H9 (cell line): ENCODE results near the gene BCAR3. TPM values are rescaled to one million over a fixed set of nuclear protein-coding genes. Genes with fewer than 3 reads are reported as not detected.

Experiments
- DNase-seq: peaks from one replicate; pipeline ENCODE4 v3.0.0-alpha.2; 2017
- H2AFZ ChIP-seq: one replicate; pipeline ENCODE4 v1.6.1; 2013; ENCODE audit warnings: mild to moderate bottlenecking, low read length, control low read depth, moderate library complexity
- H2AK5ac ChIP-seq: 2 replicates; pipeline ENCODE4 v1.6.1; 2013; ENCODE audit warnings: low read length, control low read depth, mixed read lengths; ENCODE audit not compliant: insufficient read length
- H2BK120ac ChIP-seq: one replicate; pipeline ENCODE4 v1.6.1; 2013; ENCODE audit warnings: low read depth, mild to moderate bottlenecking, low read length, control low read depth, inconsistent platforms; ENCODE audit not compliant: poor library complexity, severe bottlenecking
- H2BK12ac ChIP-seq: 2 replicates; pipeline ENCODE4 v1.6.1; 2013; ENCODE audit warnings: low read length, control low read depth, mixed read lengths, low read depth; ENCODE audit not compliant: insufficient read length
- H2BK15ac ChIP-seq: 2 replicates; pipeline ENCODE4 v1.6.1; 2013; ENCODE audit warnings: low read depth, low read length, control low read depth
- H2BK20ac ChIP-seq: one replicate; pipeline ENCODE4 v1.6.1; 2013; ENCODE audit warnings: low read depth, mild to moderate bottlenecking, low read length, control low read depth, inconsistent platforms; ENCODE audit not compliant: poor library complexity, severe bottlenecking
- H2BK5ac ChIP-seq: 2 replicates; pipeline ENCODE4 v1.6.1; 2013; ENCODE audit warnings: low read length, control low read depth, mixed read lengths; ENCODE audit not compliant: insufficient read length
- H3K14ac ChIP-seq: 2 replicates; pipeline ENCODE4 v1.6.1; 2013; ENCODE audit warnings: low read length, control low read depth; ENCODE audit not compliant: insufficient read depth
- H3K18ac ChIP-seq: 2 replicates; pipeline ENCODE4 v1.6.1; 2013; ENCODE audit warnings: low read depth, mild to moderate bottlenecking, mixed read lengths, low read length, control low read depth; ENCODE audit not compliant: insufficient read length
- H3K23ac ChIP-seq: 2 replicates; pipeline ENCODE4 v1.6.1; 2013; ENCODE audit warnings: low read length, control low read depth, mixed read lengths, low read depth; ENCODE audit not compliant: insufficient read length
- H3K23me2 ChIP-seq: 2 replicates; pipeline ENCODE4 v1.6.1; 2013; ENCODE audit warnings: low read depth, mild to moderate bottlenecking, mixed read lengths, low read length, control low read depth; ENCODE audit not compliant: insufficient read length, poor library complexity, severe bottlenecking
- H3K27ac ChIP-seq: 2 replicates; pipeline ENCODE4 v1.5.1; 2013; ENCODE audit warnings: low read length, control low read depth, mixed read lengths, low read depth; ENCODE audit not compliant: insufficient read length
- H3K27me3 ChIP-seq: 2 replicates; pipeline ENCODE4 v1.6.1; 2013; ENCODE audit warnings: low read length, control low read depth, inconsistent platforms; ENCODE audit not compliant: insufficient read depth
- H3K4ac ChIP-seq: 2 replicates; pipeline ENCODE4 v1.6.1; 2013; ENCODE audit warnings: low read depth, mild to moderate bottlenecking, control low read depth, inconsistent platforms, low read length, moderate library complexity
- H3K4me1 ChIP-seq: 2 replicates; pipeline ENCODE4 v1.6.1; 2013; ENCODE audit warnings: low read length, control low read depth, inconsistent platforms; ENCODE audit not compliant: insufficient read depth
- H3K4me2 ChIP-seq: 2 replicates; pipeline ENCODE4 v1.6.1; 2013; ENCODE audit warnings: low read length, control low read depth, mixed read lengths; ENCODE audit not compliant: insufficient read length, insufficient read depth
- H3K56ac ChIP-seq: 2 replicates; pipeline ENCODE4 v1.6.1; 2013; ENCODE audit warnings: low read depth, mild to moderate bottlenecking, mixed read lengths, low read length, control low read depth; ENCODE audit not compliant: insufficient read length
- H3K79me1 ChIP-seq: 2 replicates; pipeline ENCODE4 v1.6.1; 2013; ENCODE audit warnings: low read depth, mild to moderate bottlenecking, moderate library complexity, low read length, control low read depth, inconsistent platforms; ENCODE audit not compliant: insufficient read depth, poor library complexity, severe bottlenecking
- H3K79me2 ChIP-seq: 2 replicates; pipeline ENCODE4 v1.6.1; 2013; ENCODE audit warnings: low read length, control low read depth, inconsistent platforms; ENCODE audit not compliant: insufficient read depth
- H3K9ac ChIP-seq: 2 replicates; pipeline ENCODE4 v1.6.1; 2013; ENCODE audit warnings: low read length, control low read depth, mixed read lengths; ENCODE audit not compliant: insufficient read length; ENCODE audit errors: extremely low read depth
- H3K9me3 ChIP-seq: one replicate; pipeline ENCODE4 v1.6.1; 2013; ENCODE audit warnings: low read depth, low read length, inconsistent platforms; ENCODE audit not compliant: control insufficient read depth
- H3T11ph ChIP-seq: one replicate; pipeline ENCODE4 v1.6.1; 2013; ENCODE audit warnings: mild to moderate bottlenecking, low read length, control low read depth, inconsistent platforms
- H4K20me1 ChIP-seq: one replicate; pipeline ENCODE4 v1.6.1; 2013; ENCODE audit not compliant: control insufficient read depth, insufficient read length, insufficient read depth
- H4K5ac ChIP-seq: 2 replicates; pipeline ENCODE4 v1.6.1; 2013; ENCODE audit warnings: low read depth, mild to moderate bottlenecking, mixed read lengths, low read length, control low read depth; ENCODE audit not compliant: insufficient read length
- H4K8ac ChIP-seq: replicated peaks from 2 replicates; pipeline ENCODE4 v1.6.1; 2013; ENCODE audit warnings: low read length, control low read depth, mixed read lengths, low read depth; ENCODE audit not compliant: insufficient read length
- H4K91ac ChIP-seq: 2 replicates; pipeline ENCODE4 v1.6.1; 2013; ENCODE audit warnings: low read depth, mild to moderate bottlenecking, moderate library complexity, mixed read lengths, low read length, control low read depth; ENCODE audit not compliant: insufficient read length
- H3K27ac Mint-ChIP-seq, 3 experiments: 2 replicates in 2 of 3; 3 replicates in 1 of 3; pipeline ENCODE4 v1.8.0; 2020 to 2021; ENCODE audit warnings: mixed read lengths in 3 of 3, mild to moderate bottlenecking in 1 of 3, moderate library complexity in 1 of 3
- H3K27me3 Mint-ChIP-seq: 2 replicates; pipeline ENCODE4 v1.8.0; 2021; ENCODE audit warnings: low read depth, mild to moderate bottlenecking, moderate library complexity, mixed read lengths
- H3K36me3 Mint-ChIP-seq, 3 experiments: 2 replicates in 2 of 3; 3 replicates in 1 of 3; pipeline ENCODE4 v1.8.0; 2020 to 2021; ENCODE audit warnings: low read depth in 3 of 3, mixed read lengths in 3 of 3; ENCODE audit not compliant: insufficient read depth in 1 of 3
- H3K4me1 Mint-ChIP-seq, 2 experiments: 2 replicates each; pipeline ENCODE4 v1.8.0; 2020; ENCODE audit warnings: mixed read lengths in 2 of 2
- H3K4me3 Mint-ChIP-seq, 2 experiments: 2 replicates in 1 of 2; 3 replicates in 1 of 2; pipeline ENCODE4 v1.8.0; 2020 to 2021; ENCODE audit warnings: mild to moderate bottlenecking in 2 of 2, mixed read lengths in 2 of 2, moderate library complexity in 1 of 2
- H3K9me3 Mint-ChIP-seq, 2 experiments: 2 replicates in 1 of 2; 3 replicates in 1 of 2; pipeline ENCODE4 v1.8.0; 2020; ENCODE audit warnings: mild to moderate bottlenecking in 2 of 2, mixed read lengths in 2 of 2, moderate library complexity in 1 of 2
- CTCF ChIP-seq: fragments of 200-600 bp; sonication (generic); conservative IDR thresholded peaks from 3 replicates; pipeline ENCODE4 v1.8.0; 2021; ENCODE audit warnings: antibody characterized with exemption, mild to moderate bottlenecking
- WGBS: extraction: QIAGEN DNeasy Blood & Tissue Kit; methylation state at CpG from one replicate; pipeline ENCODE4 v1.1.7; 2013; ENCODE audit warnings: missing lambda C conversion rate, low lambda C conversion rate, mixed read lengths; ENCODE audit not compliant: insufficient read length; ENCODE audit errors: extremely low coverage; 5-methylcytosine and 5-hydroxymethylcytosine counted together
- total RNA-seq: library from RNA; stranded (reverse); gene quantifications from 2 replicates; pipeline ENCODE4 v1.2.1, GENCODE V29; 2021

Gene BCAR3
- total RNA-seq, 1 experiment from 2014 or later: 4.9 TPM

- Mint-ChIP-seq H3K4me3 (no peak overlapping the region), H3K27me3 (no peaks in the 10 kb centered on the region), H3K4me1 (peaks cover 19 to 34% of the 10 kb centered on the region in 2 experiments), H3K36me3 (peaks cover 1 to 22% (median 7%) of the 10 kb centered on the region in 3 experiments), H3K27ac (no peak overlapping the region), H3K9me3 (no peaks in the 10 kb centered on the region)
- no peaks in the 10 kb centered on the region for H4K20me1 ChIP-seq
- no peak overlapping the region for H2BK15ac ChIP-seq
- H3K9ac ChIP-seq: no peak overlapping the region
- H3T11ph ChIP-seq: no peak overlapping the region
- no peak overlapping the region for H2BK5ac ChIP-seq
- 0 out of 2 replicates have a peak, but pooled peaks cover 2% of the 10 kb centered on the region for H3K79me2 ChIP-seq
- no peak overlapping the region for H2BK12ac ChIP-seq
- peaks cover 2% of the 10 kb centered on the region; the same call in 1 of the 2 replicates for H3K4me1 ChIP-seq
- DNase-seq: no peak
- no peak overlapping the region for H3K27ac ChIP-seq
- no peak overlapping the region for H3K56ac ChIP-seq
- no CpG with 5 or more reads among the region's 5 CpGs for WGBS
- no peak overlapping the region for H4K8ac ChIP-seq
- H3K4ac ChIP-seq: no peak overlapping the region
- no peaks in the 10 kb centered on the region for H3K23me2 ChIP-seq
- H4K5ac ChIP-seq: no peak overlapping the region
- H3K27me3 ChIP-seq: no peaks in the 10 kb centered on the region
- no peak overlapping the region for H2BK120ac ChIP-seq
- H3K18ac ChIP-seq: no peak overlapping the region
- no peak overlapping the region for H3K4me2 ChIP-seq
- H3K9me3 ChIP-seq: no peaks in the 10 kb centered on the region
- H4K91ac ChIP-seq: no peak overlapping the region
- H3K79me1 ChIP-seq: no peaks in the 10 kb centered on the region
- H2AK5ac ChIP-seq: no peak overlapping the region
- no peak overlapping the region for H3K14ac ChIP-seq
- H2AFZ ChIP-seq: no peak overlapping the region
- no peak for TF ChIP-seq CTCF
- H2BK20ac ChIP-seq: no peak overlapping the region
- H3K23ac ChIP-seq: no peak overlapping the region
These were observed 12.7 kb downstream of the BCAR3 start for GRCh38 chr1:93668951-93669350.
